A549 (cell line): ENCODE measurements around the gene ERBB3. TPM values are rescaled to one million over a fixed set of nuclear protein-coding genes. Genes with fewer than 3 reads are reported as not detected.
"Not testable (repeated sequence)": the region's sequence is repeated elsewhere in the genome, so short reads cannot be mapped to it uniquely, and the experiment has no call there.

Experiments used
- ATAC-seq, 2 experiments: fragments of 200-7000 bp in 1 of 2; fragments of >200 bp in 1 of 2; cut with Nextera tagmentation in 1 of 2; cut with Tn5 transposase in 1 of 2; 3 replicates each; pipeline versions ENCODE4 v1.8.0 to v1.9.1; 2018 to 2020; ENCODE audit warnings: mild to moderate bottlenecking in 1 of 2, moderate library complexity in 1 of 2
- CTCF ChIA-PET: fragments of 300-600 bp; sonication (Branson Sonifier 250); formaldehyde crosslinking; extraction: SDS; loops from one replicate; lab custom pipeline; 2021; ENCODE audit warnings: antibody characterized with exemption, inconsistent platforms; lab: Yijun Ruan, JAX
- POLR2A ChIA-PET: fragments of 350-600 bp; formaldehyde crosslinking; extraction: SDS; loops from one replicate; lab custom pipeline; 2021; ENCODE audit warnings: antibody characterized with exemption, inconsistent platforms; lab: Yijun Ruan, JAX
- DNase-seq, 2 experiments: peaks; one replicate each; pipeline versions ENCODE4 v3.0.0 to v3.0.0-alpha.2; 2011 to 2016; ENCODE audit warnings: low read depth in 1 of 2, low spot score in 1 of 2
- FAIRE-seq: peaks from 2 replicates; lab custom pipeline; 2011; peaks lifted over from hg19 to GRCh38; lab: Jason Lieb, UNC
- H3K27ac ChIP-seq, 2 experiments: fragments of >200 bp; sonication (Bioruptor Twin); formaldehyde crosslinking; 3 replicates each; pipeline ENCODE4 v1.5.1; 2016 to 2017
- H3K4me1 ChIP-seq: fragments of >200 bp; sonication (Bioruptor Twin); formaldehyde crosslinking; 3 replicates; pipeline ENCODE4 v1.6.1; 2016
- H3K4me2 ChIP-seq: fragments of >200 bp; sonication (Bioruptor Twin); formaldehyde crosslinking; 3 replicates; pipeline ENCODE4 v1.6.1; 2016
- H3K4me3 ChIP-seq: fragments of >200 bp; sonication (Bioruptor Twin); formaldehyde crosslinking; 3 replicates; pipeline ENCODE4 v1.5.1; 2016
- H3K9me3 ChIP-seq: fragments of >200 bp; sonication (Bioruptor Twin); formaldehyde crosslinking; 3 replicates; pipeline ENCODE4 v1.6.1; 2016
- BHLHE40 ChIP-seq: IDR thresholded peaks from 2 replicates; pipeline ENCODE4 v1.6.1; 2012; ENCODE audit warnings: low read depth, low read length, inconsistent platforms
- CHD4 ChIP-seq: fragments of 200-600 bp; sonication (generic); IDR thresholded peaks from 2 replicates; pipeline ENCODE4 v1.6.1; 2016; ENCODE audit warnings: antibody characterized with exemption, mild to moderate bottlenecking, borderline replicate concordance
- E2F6 ChIP-seq: IDR thresholded peaks from 2 replicates; pipeline ENCODE4 v1.6.1; 2012; ENCODE audit warnings: low read depth, borderline replicate concordance
- EHF ChIP-seq: fragments of 250-450 bp; sonication (Bioruptor Pico); IDR thresholded peaks from 2 replicates; pipeline ENCODE4 v1.5.0; 2020; ENCODE audit warnings: mild to moderate bottlenecking
- EP300 ChIP-seq, 2 experiments: fragments of >200 bp; sonication (Bioruptor Twin); formaldehyde crosslinking; IDR thresholded peaks; 2 replicates in 1 of 2; 3 replicates in 1 of 2; pipeline ENCODE4 v1.6.1; 2016 to 2017
- FOSL2 ChIP-seq, 2 experiments: fragments of 450-650 bp in 1 of 2; fragments of >200 bp in 1 of 2; sonication (Bioruptor Twin) in 1 of 2; formaldehyde crosslinking; IDR thresholded peaks; 2 replicates each; pipeline versions ENCODE4 v1.5.0 to v1.6.1; 2016 to 2020; ENCODE audit warnings: mild to moderate bottlenecking in 1 of 2, moderate library complexity in 1 of 2
- HOXB5 ChIP-seq: fragments of 250-450 bp; sonication (Bioruptor Pico); IDR thresholded peaks from 2 replicates; pipeline ENCODE4 v1.5.0; 2020; ENCODE audit warnings: mild to moderate bottlenecking, moderate library complexity
- MAFK ChIP-seq: fragments of 450-650 bp; IDR thresholded peaks from 2 replicates; pipeline ENCODE4 v1.6.1; 2014; ENCODE audit not compliant: partially characterized antibody
- MAZ ChIP-seq: fragments of 150-350 bp; IDR thresholded peaks from 2 replicates; pipeline ENCODE4 v1.6.1; 2014; ENCODE audit warnings: antibody characterized with exemption, low read depth, low read length, borderline replicate concordance
- MYC ChIP-seq: IDR thresholded peaks from 2 replicates; pipeline ENCODE4 v1.6.1; 2012; ENCODE audit warnings: mild to moderate bottlenecking, inconsistent platforms, low read length, improper control_type of control experiment, borderline replicate concordance
- NR3C1 ChIP-seq: fragments of >200 bp; sonication (Bioruptor Twin); formaldehyde crosslinking; IDR thresholded peaks from 3 replicates; pipeline ENCODE4 v1.6.1; 2017
- PHF8 ChIP-seq: fragments of 200-600 bp; sonication (generic); IDR thresholded peaks from 2 replicates; pipeline ENCODE4 v1.6.1; 2016; ENCODE audit warnings: low read depth, mild to moderate bottlenecking, antibody characterized with exemption, moderate library complexity, borderline replicate concordance
- POLR2A ChIP-seq: IDR thresholded peaks from 2 replicates; pipeline ENCODE4 v1.6.1; 2012; ENCODE audit warnings: mild to moderate bottlenecking, low read length
- RNF2 ChIP-seq: fragments of 200-600 bp; sonication (generic); IDR thresholded peaks from 2 replicates; pipeline ENCODE4 v1.6.1; 2016; ENCODE audit warnings: low read depth, mild to moderate bottlenecking, antibody characterized with exemption, moderate library complexity, borderline replicate concordance
- USF2 ChIP-seq: fragments of 450-650 bp; IDR thresholded peaks from 2 replicates; pipeline ENCODE4 v1.6.1; 2014; ENCODE audit warnings: antibody characterized with exemption
- ZC3H11A ChIP-seq: fragments of 450-650 bp; IDR thresholded peaks from 2 replicates; pipeline ENCODE4 v1.6.1; 2014; ENCODE audit warnings: antibody characterized with exemption, mild to moderate bottlenecking
- WGBS: methylation state at CpG from one replicate; pipeline ENCODE4 v1.1.6; 2017; ENCODE audit errors: missing lambda C conversion rate; 5-methylcytosine and 5-hydroxymethylcytosine counted together
- polyA plus RNA-seq, 4 experiments: library from polyadenylated mRNA; depleted of rRNA in 3 of 4; stranded (reverse); fragments of >200 nt; fragmentation: RNase III in 1 of 4; extraction: RNeasy Plus Mini Kit Qiagen cat#74134 plus additional on column Dnase treatment in 1 of 4; gene quantifications; 2 replicates in 3 of 4; 3 replicates in 1 of 4; pipeline ENCODE4 v1.2.3, GENCODE V29; 2011 to 2017
- TF ChIP-seq, protein P1 (sequence below): fragments of 150-350 bp; IDR thresholded peaks from 2 replicates; pipeline ENCODE4 v1.6.1; 2014; ENCODE audit warnings: low read depth, mild to moderate bottlenecking, low read length
- TF ChIP-seq, protein P2 (sequence below): fragments of >200 bp; sonication (Bioruptor Twin); formaldehyde crosslinking; IDR thresholded peaks from 2 replicates; pipeline ENCODE4 v1.6.1; 2016

The ERBB3 gene
- polyA plus RNA-seq, 2 of the 4 experiments (the other 2 are of a cell fraction): 2.2 to 17.0 TPM

- DNase-seq (no peak), FAIRE-seq (no peak), ATAC-seq (no peak)
- Histone ChIP-seq H3K27ac (no peak overlapping the region), H3K9me3 (no peaks in the 10 kb centered on the region), H3K4me1 (peaks cover 4% of the 10 kb centered on the region; the same call in 1 of the 3 replicates), H3K4me3 (no peak overlapping the region), H3K4me2 (no peak overlapping the region)
- ChIA-PET CTCF (interaction anchor here (1.1 to 2.7 kb wide), 6 partner anchors 10 to 135 kb away, joined by 3 to 10 read pairs (median 4); no protein-coding TSS in a partner anchor), POLR2A (no interaction called here)
- TF ChIP-seq ZC3H11A: no peak
- TF ChIP-seq PHF8: no peak
- TF ChIP-seq MYC: no peak
- no peak for TF ChIP-seq FOSL2 (IDR thresholded peaks at IDR 0.05)
- no peak for TF ChIP-seq FOSL2 (CRISPR knock-in tag; IDR thresholded peaks at IDR 0.05)
- TF ChIP-seq NR3C1: no peak
- WGBS: 59% methylated on average over 5 of the region's 5 CpGs
These were observed 18.0 kb upstream of the ERBB3 start for GRCh38 chr12:56061982-56062381.

DNA sequence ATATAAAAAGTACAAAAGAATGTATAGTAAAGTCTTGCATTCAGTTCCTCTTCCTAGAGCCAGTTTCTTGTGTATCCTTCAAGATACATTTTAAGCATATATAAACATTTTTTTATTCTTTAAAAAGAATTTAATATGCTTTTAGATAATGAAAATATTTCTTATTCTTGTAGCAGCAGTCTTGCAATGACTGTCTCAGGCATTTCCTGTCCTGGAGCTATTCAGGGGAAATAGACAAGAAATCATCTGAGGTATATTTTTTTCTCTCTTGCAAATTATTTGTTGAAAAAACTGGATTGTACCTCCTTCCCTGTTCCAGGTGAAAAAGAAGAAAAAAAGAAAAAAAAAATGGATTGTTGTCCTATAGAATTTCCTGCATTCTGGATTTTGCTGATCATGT lies 17.0 kb upstream of the ERBB3 start:
- CTCF ChIA-PET: interaction anchor here (1.1 to 2.1 kb wide), 3 partner anchors 16 to 136 kb away, joined by 3 to 7 read pairs (median 4); no protein-coding TSS in a partner anchor
- POLR2A ChIA-PET: no interaction called here
- Histone ChIP-seq H3K4me2 (no peak overlapping the region), H3K4me3 (no peak overlapping the region), H3K9me3 (no peaks in the 10 kb centered on the region), H3K27ac (no peak overlapping the region), H3K4me1 (peaks cover 4% of the 10 kb centered on the region; the same call in 1 of the 3 replicates)
- ATAC-seq (no peak), DNase-seq (no peak), FAIRE-seq (no peak)
- TF ChIP-seq, protein P1, sequence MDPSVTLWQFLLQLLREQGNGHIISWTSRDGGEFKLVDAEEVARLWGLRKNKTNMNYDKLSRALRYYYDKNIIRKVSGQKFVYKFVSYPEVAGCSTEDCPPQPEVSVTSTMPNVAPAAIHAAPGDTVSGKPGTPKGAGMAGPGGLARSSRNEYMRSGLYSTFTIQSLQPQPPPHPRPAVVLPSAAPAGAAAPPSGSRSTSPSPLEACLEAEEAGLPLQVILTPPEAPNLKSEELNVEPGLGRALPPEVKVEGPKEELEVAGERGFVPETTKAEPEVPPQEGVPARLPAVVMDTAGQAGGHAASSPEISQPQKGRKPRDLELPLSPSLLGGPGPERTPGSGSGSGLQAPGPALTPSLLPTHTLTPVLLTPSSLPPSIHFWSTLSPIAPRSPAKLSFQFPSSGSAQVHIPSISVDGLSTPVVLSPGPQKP: no peak

GRCh38 chr12:56071648-56072047 lies 8.3 kb upstream of the ERBB3 start:
- H3K4me2 ChIP-seq: no peak overlapping the region
- no peak overlapping the region for H3K27ac ChIP-seq
- no peaks in the 10 kb centered on the region for H3K4me1 ChIP-seq
- TF ChIP-seq BHLHE40: no peak
- TF ChIP-seq POLR2A: no peak
- no peak for TF ChIP-seq E2F6
- TF ChIP-seq MAFK: no peak
- no peak for TF ChIP-seq EHF (CRISPR knock-in tag)
- TF ChIP-seq USF2: no peak
- no peak for TF ChIP-seq HOXB5 (CRISPR knock-in tag)
- no peak for TF ChIP-seq RNF2
- TF ChIP-seq, all 56 proteins: peak for 0
- POLR2A ChIA-PET: no interaction called here
- DNase-seq: no peak
- H3K4me3 ChIP-seq: no peak overlapping the region
- 45% methylated on average over 4 of the region's 4 CpGs for WGBS
- CTCF ChIA-PET: interaction anchor here (2.3 kb wide), 1 partner anchor 11 kb away, joined by 10 read pairs; no protein-coding TSS in a partner anchor
- no peaks in the 10 kb centered on the region for H3K9me3 ChIP-seq
- no peak for FAIRE-seq
- peak in 1 of 2 experiments; percentile 34; a peak in 2 of 6 replicates for ATAC-seq

DNA sequence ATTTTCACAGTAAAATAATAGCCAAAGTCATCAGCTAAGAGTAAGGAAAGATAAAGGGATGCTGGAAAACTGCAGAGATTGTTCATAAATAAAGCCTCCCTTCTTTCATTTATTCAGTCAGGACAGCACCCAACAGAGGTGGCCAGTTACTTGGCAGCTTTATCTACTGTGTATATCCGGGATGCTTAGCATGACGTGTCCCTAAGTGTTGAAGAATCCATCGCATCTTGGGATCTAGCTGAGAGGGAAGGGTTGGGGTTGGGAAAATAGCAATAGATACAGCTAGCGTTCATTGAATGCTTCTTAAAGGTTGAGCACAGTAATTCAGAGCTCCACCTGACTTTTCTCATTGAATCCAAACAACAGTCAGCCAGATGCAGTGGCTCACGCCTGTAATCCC lies 5.6 kb upstream of the ERBB3 start:
- FAIRE-seq (no peak), DNase-seq (no peak), ATAC-seq (no peak)
- Histone ChIP-seq H3K4me3 (no peak overlapping the region), H3K4me1 (no peaks in the 10 kb centered on the region), H3K9me3 (no peaks in the 10 kb centered on the region), H3K4me2 (no peak overlapping the region), H3K27ac (no peak overlapping the region)
- WGBS: 86% methylated on average over 5 of the region's 5 CpGs
- ChIA-PET CTCF (interaction anchor here (0.8 to 1.5 kb wide), 5 partner anchors 10 to 104 kb away, joined by 3 read pairs; no protein-coding TSS in a partner anchor), POLR2A (no interaction called here)
- TF ChIP-seq CHD4 (no peak), MAZ (no peak), EP300 (IDR thresholded peaks at IDR 0.05) (no peak)
- TF ChIP-seq, protein P2, sequence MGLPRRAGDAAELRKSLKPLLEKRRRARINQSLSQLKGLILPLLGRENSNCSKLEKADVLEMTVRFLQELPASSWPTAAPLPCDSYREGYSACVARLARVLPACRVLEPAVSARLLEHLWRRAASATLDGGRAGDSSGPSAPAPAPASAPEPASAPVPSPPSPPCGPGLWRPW: no peak

- not testable (repeated sequence) for ATAC-seq, FAIRE-seq, H3K9me3 ChIP-seq, H3K4me2 ChIP-seq, H3K4me3 ChIP-seq, DNase-seq, H3K27ac ChIP-seq
- ChIA-PET CTCF (interaction anchor here (0.6 to 2.3 kb wide), 10 partner anchors 10 to 426 kb away, joined by 3 to 20 read pairs (median 6); no protein-coding TSS in a partner anchor), POLR2A (interaction anchor here (2.0 to 2.7 kb wide), 2 partner anchors 26 to 40 kb away, joined by 19 to 33 read pairs; partner anchors contain the start of genes PA2G4, RPL41 and ZC3H10)
- peaks cover 29% of the 10 kb centered on the region for H3K4me1 ChIP-seq
- WGBS: 93% methylated on average over 9 of the region's 9 CpGs
These were observed 2.0 kb upstream of the ERBB3 start for GRCh38 chr12:56077966-56078365.
